ENCODE measurements around the gene ARHGAP45.

DNA sequence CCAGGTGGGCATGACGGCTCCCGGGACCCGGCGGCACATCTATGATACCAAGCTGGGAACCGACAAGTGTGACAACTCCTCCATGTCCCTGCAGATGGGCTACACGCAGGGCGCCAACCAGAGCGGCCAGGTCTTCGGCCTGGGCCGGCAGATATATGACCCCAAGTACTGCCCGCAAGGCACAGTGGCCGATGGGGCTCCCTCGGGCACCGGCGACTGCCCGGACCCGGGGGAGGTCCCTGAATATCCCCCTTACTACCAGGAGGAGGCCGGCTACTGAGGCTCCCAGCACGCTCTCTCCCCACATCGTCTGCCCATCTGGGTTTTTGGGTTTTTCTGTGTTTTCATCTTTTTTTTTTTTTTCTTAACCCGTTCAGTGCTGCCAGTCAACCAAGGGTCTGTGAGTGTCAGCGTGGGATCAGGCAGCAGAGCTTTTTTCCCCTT, 29.3 kb upstream of the ARHGAP45 start:
- TF ChIP-seq POLR2AphosphoS5 (IDR thresholded peaks at IDR 0.05; ENCODE audit: low read depth, low read length): no peak
- TF ChIP-seq, protein P1, sequence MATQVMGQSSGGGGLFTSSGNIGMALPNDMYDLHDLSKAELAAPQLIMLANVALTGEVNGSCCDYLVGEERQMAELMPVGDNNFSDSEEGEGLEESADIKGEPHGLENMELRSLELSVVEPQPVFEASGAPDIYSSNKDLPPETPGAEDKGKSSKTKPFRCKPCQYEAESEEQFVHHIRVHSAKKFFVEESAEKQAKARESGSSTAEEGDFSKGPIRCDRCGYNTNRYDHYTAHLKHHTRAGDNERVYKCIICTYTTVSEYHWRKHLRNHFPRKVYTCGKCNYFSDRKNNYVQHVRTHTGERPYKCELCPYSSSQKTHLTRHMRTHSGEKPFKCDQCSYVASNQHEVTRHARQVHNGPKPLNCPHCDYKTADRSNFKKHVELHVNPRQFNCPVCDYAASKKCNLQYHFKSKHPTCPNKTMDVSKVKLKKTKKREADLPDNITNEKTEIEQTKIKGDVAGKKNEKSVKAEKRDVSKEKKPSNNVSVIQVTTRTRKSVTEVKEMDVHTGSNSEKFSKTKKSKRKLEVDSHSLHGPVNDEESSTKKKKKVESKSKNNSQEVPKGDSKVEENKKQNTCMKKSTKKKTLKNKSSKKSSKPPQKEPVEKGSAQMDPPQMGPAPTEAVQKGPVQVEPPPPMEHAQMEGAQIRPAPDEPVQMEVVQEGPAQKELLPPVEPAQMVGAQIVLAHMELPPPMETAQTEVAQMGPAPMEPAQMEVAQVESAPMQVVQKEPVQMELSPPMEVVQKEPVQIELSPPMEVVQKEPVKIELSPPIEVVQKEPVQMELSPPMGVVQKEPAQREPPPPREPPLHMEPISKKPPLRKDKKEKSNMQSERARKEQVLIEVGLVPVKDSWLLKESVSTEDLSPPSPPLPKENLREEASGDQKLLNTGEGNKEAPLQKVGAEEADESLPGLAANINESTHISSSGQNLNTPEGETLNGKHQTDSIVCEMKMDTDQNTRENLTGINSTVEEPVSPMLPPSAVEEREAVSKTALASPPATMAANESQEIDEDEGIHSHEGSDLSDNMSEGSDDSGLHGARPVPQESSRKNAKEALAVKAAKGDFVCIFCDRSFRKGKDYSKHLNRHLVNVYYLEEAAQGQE (IDR thresholded peaks at IDR 0.05; ENCODE audit: insufficient read depth in 1 of 2, low read depth in 2 of 2, low read length in 2 of 2): no peak
- TF ChIP-seq FOXP2 (optimal IDR thresholded peaks at IDR 0.05; ENCODE audit: borderline replicate concordance, extremely low read depth, extremely low read length, insufficient read depth): no peak
- TF ChIP-seq SIN3A (IDR thresholded peaks at IDR 0.05; ENCODE audit: borderline replicate concordance, insufficient read depth, low read length): no peak
- no peak for TF ChIP-seq TAF1 (IDR thresholded peaks at IDR 0.05; ENCODE audit: borderline replicate concordance, insufficient read depth, low read length)
